ENCODE measurements around the gene IL17B.

Gene IL17B

DNA sequence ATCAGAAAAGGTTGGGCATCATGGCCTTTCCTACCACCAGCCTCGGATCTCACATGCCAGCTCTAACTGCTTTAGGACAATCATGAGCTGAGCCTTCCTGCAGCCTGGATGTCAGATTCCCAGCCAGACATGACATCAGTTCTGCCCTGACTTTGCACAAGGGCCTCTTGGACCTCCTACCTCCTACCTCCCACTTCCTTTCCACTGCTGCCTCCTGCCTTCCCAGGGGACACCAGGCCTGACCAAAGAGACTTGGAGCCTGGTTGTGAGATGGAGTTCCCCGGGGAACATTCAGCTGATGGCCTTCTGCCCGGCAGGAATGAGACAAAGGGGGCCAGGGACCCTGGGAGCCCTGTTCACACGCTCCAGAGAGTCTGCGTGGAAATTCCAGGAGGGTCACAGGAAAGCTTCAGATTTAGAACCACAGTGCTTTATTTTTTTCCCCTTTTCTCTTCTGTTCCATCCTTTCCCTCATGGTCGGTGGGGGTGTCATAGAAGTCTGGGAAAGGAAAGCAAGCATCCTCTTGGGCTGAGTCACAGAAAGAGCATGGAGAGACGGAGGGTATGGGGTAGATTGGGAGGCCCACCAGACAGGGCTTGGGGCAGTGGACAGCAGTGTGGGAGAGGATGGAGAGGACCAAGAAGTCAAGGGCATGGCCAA, 35.4 kb upstream of the IL17B start:
- no peak for DNase-seq

DNA sequence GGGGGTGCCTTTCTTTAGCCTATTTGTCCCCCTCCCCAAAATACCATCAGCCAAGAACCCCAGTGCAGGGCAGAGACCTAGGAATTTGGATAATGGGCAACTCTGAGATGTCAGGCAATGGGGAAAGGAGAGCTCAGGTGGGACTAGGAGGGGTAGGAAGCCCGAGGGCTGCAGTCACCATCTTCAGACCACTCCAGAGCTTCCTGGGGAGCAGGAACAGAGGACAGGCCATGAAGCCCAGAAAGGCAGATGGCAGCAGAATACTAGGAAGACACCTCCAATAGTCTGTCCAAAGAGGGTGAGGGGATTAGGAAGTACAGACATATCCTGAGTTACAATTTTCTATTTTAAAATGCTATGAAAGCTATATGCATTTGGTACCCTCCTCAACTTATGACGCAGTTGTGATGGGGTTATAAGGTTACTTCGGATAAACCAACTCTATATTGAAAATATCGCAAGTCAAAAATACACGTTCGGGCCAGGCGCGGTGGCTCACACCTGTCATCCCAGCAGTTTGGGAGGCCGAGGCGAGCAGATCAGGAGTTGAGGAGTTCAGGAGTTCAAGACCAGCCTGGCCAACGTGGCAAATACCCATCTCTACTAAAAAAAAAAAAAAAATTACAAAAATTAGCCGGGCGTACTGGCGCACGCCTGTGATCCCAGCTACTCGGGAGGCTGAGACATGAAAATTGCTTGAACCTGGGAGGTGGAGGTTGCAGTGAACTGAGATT, 34.6 kb upstream of the IL17B start:
- no peak for DNase-seq

DNA sequence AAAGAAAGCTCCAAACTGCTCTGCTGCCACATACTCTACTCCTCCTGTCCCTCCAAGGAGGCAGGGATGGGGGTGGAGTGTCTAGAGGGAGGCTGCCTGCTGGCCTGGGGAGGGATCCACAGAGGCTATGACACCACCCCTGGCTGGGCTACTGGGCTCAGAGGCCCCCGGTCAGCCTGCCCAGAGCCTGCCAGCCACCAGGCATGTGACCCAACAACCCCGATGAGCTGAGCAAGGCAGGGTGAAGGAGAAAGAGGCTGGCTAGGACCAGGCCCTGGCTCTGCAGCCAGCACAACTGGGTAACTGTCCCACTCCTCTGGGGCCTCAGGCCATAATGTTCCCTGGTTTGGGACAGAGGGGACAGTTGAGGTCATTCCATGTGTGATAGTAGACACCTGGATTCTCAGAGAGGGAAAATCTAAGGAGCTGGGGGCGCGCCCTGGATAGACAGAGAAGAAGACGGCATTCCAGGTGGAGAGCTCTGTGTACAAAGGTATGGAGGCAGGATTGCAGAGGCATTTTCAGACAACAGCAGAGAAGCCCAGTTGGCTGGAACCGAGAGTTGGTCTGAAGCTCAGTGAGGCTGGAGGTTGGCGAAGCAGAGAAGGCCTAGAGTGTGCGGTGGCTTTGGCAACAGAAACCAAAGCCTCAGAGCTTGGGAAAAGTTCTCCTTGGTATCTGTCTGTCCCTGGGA, 33.8 kb upstream of the IL17B start:
- DNase-seq: no peak

DNA sequence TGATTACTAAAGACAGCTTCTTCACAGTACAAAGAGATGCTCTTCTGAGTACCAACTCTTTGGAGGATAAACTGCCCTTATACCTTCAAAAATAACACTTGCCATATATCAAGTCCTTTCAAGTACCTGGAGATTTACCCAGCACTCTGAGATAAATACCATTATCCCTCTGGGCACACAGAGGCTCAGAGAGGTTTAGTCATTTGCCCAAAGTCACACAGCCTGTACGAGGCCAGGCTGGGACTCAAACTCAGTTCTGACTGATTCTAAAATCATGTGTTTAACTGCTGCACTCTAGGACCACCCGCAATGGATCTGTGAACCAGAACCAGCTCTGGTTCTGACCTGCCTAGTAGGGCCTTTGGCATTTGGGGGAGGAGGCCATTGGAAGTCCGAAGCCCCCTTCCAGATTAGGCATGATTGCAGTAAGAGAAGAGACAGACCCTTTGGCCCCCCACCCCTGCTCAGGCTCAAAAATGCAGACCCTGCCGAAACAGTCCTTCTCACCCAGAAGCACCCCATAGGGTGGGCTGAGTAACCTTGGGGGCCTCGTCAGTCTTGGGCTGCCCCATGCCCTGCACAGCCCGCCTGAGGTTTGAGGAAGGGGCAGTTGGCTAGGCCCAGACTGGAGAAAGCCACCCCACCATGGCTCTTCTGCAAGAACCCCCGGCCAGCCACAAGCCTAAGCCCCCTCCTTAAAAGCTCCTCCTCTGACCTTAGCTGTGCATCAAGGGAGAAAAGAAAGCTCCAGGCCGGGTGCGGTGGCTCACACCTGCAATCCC, 32.8 kb upstream of the IL17B start:
- no peak for DNase-seq

DNA sequence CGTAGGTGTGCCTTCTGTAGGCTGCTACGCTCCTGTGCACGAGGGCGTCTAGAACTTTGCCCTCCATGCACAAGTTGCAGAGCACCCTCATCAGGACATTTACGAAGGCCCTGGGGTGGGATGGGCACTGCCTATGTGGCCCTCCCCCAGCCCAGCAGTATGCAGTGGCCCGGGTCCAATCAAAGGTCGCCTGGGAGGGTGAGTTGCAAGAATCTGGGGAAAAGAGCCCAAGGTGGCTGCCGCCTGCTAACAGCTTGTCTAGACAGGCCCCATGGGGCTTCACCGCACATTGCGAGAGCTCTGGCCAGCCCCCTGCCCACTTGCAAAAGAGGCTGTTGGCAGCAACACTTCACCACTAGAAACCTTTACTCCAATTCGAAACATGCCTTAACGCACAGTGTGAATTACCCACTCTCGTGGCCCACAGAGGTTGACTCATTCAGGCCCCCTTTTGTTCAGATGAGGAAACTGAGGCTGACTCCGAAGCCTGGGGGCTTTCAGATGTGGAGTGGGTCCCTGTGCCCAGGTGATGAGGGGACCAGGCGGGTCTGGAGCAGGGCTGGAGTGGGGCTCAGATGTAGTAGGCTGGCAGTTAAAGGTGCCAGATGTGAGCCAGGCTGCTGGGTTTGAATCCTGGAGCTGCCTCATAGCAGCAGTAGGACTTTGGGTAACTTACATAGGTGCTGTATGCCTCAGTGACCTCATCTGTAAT, 31.8 kb upstream of the IL17B start:
- no peak for DNase-seq

DNA sequence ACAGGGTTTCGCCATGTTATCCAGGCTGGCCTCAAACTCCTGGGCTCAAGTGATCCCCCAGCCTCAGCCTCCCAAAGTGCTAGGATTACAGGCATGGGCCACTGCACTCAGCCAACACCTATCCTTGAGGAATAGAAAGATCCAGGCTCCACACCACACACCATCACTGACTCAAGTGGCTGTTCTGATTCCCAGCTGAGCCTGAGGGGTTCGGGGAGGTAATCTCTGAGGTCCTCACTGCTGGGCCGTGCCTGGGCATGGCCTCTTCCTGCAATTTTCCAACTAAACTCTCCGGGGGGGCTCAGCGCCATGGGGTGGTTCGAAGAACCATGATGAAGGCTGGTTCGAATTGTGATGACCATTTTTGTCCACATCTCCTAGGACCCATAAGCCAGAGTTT, 31.0 kb upstream of the IL17B start:
- no peak for DNase-seq

DNA sequence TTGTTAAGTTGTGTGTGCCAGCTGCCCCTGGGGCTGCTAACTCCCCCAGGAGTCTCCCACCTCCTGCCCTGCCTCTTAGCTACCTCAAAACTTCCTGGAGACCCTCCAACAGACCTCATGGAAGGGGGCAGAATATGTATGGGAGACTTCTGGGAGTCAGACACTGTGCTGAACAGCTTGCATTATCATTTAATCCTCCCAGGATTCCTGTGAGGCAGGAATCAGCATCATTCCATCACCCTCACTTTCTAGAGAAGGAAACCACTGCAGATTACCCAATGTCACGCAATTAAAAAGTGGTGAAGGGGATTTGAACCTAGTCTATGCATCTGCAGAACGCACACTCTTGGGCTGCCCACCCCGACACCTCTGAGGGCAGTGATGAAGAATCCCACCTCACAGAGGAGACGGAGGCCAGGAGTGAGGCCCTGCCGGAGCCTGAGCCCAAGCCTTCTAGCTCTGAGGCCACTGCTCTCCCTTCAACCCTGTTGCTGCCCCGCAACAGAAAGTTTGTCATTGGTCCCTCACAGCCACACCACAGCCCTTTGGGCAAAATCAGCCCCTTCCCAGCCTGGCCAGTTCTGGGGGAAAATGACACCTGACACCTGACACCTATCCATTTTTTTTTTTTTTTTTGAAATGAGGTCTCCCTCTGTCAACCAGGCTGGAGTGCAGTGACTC, 30.3 kb upstream of the IL17B start:
- DNase-seq: no peak

DNA sequence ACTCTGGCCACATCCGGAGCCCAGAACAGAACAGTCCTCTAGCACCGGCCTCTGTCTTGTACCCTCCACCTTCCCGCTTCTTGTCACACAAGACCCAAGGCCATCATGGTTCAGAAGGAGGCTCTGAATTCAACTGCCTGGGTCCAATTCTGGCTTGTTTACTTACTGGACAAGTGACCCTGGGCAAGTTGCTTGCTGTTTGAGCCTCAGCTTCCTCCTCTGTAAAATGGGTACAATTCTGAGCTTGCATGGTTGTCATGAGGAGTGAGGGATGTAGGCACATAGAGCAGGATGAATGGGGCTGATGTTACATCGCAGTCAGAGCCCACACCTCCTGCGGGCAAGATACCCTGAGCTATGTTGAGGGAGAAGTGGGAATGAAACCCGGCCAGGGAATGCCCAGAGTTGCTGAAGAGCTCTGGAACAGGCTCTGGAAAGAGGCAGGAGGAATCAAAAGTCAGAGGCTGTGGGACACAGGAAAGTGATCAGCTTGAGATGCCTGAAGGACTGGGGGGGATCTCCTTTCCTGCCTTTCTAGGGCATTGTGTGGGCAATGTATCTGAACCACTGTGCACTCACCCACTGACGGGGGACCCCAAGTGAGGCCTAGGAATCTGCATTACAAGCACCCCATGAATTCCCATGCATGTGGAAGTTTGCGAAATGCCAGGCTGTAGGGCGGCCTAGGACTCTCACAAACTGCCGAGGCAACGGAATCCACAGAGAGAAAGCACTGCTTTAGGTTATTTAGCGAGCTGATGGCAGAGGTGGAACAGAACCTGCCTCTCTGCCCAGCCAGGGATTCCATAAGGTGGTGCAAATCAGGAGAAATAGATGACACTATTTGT, 29.4 kb upstream of the IL17B start:
- no peak for DNase-seq

DNA sequence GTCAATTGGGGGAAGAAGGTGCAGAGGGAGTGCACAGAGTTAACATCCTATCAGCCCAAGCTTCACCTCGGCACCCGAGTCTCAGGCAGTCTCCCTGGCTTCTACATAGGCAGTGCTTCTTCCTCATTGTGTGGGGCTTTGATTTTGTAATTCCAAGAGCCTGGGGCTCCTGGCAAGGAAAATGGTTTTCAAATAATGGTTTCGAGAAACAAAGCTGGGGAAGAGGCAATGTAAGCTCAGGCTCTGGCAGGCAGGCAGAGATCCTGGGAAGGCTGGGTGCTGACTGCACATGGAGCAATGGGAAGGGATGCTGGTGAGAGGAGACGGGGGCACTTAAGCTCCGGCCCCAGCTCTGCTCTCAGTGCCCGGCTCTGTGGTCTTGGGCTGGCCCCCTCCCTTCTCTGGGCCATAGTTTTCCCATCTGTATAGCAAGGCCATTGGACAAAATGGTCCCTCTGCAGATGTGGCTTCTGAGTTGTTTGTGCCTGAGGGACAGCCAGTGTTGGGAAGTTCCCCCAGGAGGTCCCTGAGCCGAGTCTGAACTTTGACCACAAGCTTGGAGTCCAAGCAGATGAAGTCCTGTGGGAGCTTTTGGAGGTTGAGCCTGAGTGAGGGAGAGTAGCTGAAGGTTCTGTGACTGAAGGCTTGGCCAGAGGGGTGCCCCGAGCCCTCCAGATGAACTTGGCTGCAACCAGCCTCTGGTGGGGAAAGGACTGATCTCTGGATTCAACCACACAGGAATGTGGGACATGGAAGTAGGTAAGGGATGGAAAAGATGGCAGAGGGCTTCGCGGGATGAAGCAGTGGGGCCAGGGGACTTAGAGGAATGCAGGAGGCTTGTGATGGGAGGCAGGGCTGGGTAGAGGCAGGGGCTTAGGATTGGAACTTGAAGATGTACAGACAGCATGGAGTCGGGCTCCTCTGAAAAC, 28.5 kb upstream of the IL17B start:
- no peak for DNase-seq

DNA sequence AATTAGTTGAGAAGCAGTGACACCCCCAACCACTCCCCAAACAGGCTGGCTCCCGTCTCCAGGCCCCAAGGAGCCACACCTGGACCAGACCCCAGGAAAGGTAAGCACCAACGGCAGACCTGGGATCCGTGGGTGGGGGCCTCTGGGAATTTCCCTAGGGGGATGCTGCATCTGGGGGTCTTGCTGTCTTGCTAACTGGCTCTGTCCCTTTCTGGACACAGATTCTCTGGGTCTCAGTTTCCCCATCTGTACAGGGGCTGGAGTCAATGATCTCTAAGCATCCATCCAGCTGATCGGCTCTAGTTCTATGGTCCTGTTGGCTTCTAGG, 27.9 kb upstream of the IL17B start:
- no peak for DNase-seq

DNA sequence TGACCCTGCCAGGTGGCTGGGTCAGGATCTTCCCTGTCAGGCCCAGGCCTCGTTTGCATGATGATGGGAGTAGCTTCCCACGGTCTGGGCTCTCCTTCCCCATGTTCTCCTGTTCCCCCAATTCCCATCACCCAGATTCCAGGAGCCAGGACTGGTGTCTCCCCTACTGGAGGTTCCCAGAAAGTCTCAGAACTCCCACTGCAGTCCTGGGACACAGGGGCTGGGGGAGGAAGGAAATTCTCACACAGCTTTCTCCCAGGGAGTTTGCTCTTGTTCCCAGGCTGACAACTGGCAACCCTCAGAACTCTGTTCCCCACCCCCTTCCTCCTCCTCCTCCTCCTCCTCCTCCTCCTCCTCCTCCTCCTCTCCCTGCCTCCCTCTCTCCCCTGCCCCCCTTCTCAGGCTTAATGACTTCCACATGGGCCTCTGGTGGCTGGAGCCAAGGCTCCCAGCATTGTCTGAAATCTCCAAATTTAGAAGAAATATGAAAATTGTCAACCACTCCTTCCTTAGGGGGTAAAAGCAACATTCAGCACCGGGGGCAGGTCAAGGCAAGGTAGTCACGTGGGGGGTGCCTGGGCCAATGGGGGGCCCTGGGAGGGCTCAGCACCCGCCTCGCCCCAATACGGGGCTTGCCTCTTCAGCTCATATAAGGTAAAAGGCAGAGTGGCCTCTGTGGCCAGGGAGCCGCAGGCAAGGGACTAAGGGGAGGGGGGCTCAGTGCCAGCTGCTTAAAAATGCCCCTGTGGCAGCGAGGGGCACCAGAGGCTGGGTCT, 27.3 kb upstream of the IL17B start:
- DNase-seq: no peak

DNA sequence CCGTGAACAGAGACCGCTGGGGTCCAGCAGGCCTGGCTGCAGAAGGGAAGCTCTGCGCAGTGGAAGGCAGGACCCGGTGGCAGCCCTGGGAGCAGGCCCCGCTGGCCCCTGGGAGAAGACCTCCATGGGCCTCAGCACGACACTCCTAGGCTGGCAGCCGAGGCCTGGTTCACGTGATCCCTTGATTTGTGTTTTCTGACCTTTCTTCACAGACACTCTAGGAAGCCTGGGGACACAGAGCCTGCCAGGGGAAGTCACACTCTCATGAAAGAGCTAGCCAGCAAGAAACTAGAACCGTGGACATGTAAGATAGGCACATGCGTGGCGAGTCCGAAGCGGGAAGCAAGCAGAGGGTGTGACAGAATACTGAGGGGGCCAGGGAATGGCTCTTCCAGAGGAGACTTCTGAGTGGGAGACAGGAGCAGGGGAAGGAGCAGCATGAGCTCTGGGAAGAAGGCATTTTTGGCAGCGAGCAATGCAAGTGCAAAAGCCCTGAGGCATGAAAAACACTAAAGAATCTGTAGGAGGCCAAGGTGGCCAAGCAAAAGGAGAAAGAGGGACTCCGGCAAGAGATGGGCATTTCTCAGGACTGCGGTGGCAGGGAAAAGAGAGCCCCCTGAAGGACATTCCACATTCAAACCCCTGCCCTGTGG, 26.6 kb upstream of the IL17B start:
- DNase-seq: no peak

DNA sequence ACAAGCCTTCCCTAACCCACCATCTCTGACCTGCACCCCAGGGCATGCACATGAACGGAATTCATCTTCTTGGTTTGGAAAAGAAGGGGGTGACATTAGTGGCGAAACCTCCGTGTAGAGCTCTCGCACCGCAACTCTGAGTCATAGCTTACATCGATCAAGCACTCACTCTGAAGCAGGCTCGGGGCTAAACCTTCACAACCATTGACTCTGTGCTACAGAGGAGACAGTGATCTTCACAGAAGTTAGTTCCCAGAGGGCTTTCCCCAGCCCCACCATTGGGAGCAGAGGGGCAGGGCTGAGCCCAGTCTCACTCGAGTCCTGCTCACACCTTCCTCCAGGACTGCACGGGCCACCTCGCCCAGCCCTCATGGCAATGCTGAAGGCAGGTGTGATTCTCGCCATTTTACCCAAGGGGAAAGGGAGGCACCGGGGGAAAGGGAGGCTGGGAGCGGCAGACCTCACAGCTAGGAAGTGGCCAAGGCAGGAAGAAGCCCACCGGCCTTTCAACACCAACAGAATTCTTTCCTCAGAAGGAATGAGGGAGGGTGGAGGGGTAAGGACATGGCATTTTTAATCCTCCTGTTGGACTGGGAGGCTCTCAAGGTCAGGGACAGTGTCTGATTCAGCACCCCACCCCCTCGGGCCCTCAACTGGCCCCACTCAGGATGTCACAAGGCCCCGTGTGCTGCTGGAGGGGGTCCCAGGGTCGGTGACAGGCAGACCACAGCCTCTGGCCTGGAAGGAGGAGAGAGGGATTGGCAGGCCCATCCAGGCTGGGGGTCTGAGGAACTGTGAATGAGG, 25.9 kb upstream of the IL17B start:
- DNase-seq: no peak

DNA sequence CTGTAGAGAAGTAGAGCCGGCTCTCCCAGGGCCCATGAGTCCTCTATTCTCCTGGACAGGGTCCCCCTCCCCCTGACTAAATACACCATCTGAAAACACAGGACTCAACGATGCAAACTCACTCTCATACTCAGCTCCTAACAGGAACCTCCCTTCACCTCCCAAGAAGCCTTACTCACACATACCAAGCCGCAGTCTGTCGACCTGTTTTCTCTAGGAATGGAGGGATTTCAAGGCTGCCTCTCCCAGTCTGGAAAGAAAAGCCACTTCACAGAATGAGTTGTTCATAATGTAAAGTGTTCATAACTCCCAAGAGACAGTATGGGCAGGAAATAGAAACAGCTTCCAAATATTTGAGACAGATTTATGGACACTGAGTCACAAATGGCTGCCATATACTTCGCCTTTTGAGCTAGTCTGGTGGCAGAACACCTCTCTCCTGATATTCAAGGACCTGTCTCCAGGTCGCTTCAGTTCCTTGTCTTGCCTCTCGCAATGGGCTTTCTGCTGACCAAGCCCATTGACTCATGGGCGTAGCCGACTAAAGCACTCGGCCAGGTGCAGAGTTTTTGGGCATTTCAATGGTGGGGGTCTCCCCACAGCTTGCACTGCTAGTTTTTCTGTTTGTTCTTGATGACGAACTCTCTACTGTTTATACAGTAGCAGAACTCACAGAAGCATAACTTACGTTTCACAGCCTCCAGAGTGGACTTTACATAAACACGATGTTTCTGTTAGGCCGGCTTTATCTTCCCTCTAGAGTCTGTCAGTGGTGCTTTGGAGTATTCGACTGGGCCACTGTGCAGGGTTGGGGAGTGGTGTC, 25.0 kb upstream of the IL17B start:
- no peak for DNase-seq

DNA sequence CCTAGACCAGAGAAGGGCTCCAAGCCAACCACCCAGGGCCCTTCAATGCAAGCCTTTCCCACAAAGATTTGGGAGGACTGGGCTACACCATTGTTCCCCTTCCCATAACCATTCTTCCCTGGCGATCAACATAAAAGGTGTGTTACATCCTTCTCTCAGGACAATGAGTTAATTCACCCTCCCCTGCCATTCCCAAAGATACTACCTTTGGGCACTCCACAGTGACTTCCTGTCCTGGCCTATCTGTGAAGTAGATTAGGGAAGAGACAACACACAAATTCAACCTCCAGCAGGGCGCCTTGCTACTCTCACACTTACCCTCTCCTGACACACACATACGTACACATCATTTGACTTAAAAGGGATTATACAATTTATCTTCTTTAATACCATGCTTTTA, 23.2 kb upstream of the IL17B start:
- DNase-seq: no peak

DNA sequence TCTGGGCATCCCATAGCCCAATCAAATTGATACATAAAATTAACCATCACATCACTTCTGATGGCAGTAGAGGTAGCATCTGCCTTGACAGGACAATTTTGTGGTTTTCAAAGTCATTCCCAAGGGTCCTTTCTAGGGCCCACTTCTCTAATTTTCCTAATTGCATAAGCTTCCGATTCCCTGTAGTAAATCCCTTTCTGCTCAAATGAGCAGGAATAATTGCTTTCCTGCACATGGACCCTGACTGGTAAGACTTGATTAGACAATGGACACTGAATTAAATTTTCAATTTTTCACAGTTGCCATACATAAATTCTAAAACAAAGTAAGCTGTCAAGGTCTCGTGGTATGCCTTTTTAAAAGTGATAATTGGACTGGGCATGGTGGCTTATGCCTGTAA, 22.0 kb upstream of the IL17B start:
- DNase-seq: no peak

DNA sequence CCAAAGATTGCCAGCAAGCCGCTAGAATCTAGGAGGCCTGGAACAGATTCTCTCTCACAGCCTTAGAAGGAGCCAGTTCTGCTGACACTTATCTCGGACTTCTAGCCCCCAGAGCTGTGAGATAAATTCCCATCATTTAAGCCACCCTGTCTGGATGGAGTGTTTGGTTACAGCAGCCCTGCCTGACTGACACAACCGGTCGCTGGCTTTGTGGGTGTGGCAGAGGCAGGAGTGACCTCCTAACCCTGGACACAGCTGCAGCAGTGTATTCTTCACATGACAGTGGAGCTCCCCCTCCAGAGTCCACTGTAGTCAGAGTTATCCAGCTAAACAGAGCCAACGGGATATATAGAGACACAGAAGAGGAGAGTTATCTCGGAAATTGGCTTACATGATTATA, 21.2 kb upstream of the IL17B start:
- no peak for DNase-seq

Data from Kasumi-1 (cell line).